IgD-negative memory B cell (primary cell): ENCODE results near the gene TTI1. TPM values are rescaled to one million over a fixed set of nuclear protein-coding genes. Genes with fewer than 3 reads are reported as not detected.

Source experiments
- H3K27ac Mint-ChIP-seq, 3 donors: one replicate each; pipeline ENCODE4 v1.8.0; 2020 to 2022; ENCODE audit warnings: mild to moderate bottlenecking in 3 of 3, mixed read lengths in 3 of 3, moderate library complexity in 1 of 3
- H3K27me3 Mint-ChIP-seq: one replicate; pipeline ENCODE4 v1.8.0; 2021; ENCODE audit warnings: mixed read lengths
- H3K36me3 Mint-ChIP-seq: one replicate; pipeline ENCODE4 v1.8.0; 2020; ENCODE audit warnings: mild to moderate bottlenecking, mixed read lengths
- H3K4me1 Mint-ChIP-seq, 3 donors: one replicate each; pipeline ENCODE4 v1.8.0; 2020 to 2022; ENCODE audit warnings: mixed read lengths in 3 of 3, mild to moderate bottlenecking in 1 of 3
- H3K4me3 Mint-ChIP-seq, 4 donors: one replicate each; pipeline ENCODE4 v1.8.0; 2020 to 2022; ENCODE audit warnings: mild to moderate bottlenecking in 4 of 4, mixed read lengths in 4 of 4, moderate library complexity in 3 of 4
- H3K9me3 Mint-ChIP-seq, 3 donors: one replicate each; pipeline ENCODE4 v1.8.0; 2020 to 2021; ENCODE audit warnings: mixed read lengths in 3 of 3, mild to moderate bottlenecking in 1 of 3
- polyA plus RNA-seq: library from polyadenylated mRNA; unstranded; fragments of 300-500 nt; fragmentation: Illumina TruSeq; gene quantifications from one replicate; pipeline ENCODE4 v1.2.3, GENCODE V29; 2021

The TTI1 gene
- polyA plus RNA-seq, 1 donor from 2014 or later: 14.4 TPM

DNA sequence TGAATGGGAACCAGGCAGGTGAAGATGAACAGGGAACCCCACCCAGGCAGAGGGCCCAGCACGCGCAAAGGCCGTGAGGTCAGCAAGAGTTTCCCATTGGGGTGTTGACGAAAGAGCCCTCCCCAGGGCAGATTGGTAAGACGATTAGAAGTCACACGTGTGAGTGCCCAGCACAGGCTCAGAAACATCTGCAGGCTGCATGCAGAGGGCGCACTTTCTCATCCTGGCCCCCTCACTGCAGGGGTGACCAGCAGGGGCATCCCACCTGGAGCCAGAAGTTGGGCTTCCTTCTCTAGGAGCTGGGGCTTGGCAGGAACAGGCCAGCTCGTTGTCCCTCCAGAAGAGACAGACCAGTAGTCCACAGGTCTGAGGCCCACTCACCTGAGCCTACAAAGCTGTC lies 91.9 kb downstream of the TTI1 start:
- peaks cover 0 to 3% (median 0%) of the 10 kb centered on the region in 3 donors for H3K9me3 Mint-ChIP-seq
- H3K4me1 Mint-ChIP-seq: no peaks in the 10 kb centered on the region
- no peak overlapping the region for H3K4me3 Mint-ChIP-seq
- H3K36me3 Mint-ChIP-seq: peaks cover 2% of the 10 kb centered on the region
- peaks cover 1% of the 10 kb centered on the region for H3K27me3 Mint-ChIP-seq
- no peak overlapping the region for H3K27ac Mint-ChIP-seq

DNA sequence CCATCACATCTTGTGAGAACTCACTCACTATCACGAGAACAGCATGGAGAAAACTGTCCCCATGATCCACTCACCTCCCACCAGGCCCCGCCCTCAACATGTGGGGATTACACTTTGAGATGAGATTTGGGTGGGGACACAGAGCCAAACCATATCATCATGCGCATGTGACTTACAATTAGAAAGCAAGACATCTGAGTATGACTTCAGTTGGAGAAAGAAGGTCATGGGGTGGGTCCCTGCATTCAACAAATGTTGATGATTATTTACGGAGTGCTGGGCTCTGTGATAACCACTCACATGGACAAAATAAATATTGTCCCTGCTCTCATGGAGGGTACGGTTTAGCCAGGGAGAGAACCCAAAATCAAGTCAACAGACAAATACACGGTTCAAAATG lies 92.4 kb downstream of the TTI1 start:
- Mint-ChIP-seq H3K27ac (no peak overlapping the region), H3K9me3 (peaks cover 0 to 3% (median 0%) of the 10 kb centered on the region in 3 donors), H3K27me3 (peaks cover 1% of the 10 kb centered on the region), H3K36me3 (peaks cover 2% of the 10 kb centered on the region), H3K4me3 (no peak overlapping the region), H3K4me1 (no peaks in the 10 kb centered on the region)

DNA sequence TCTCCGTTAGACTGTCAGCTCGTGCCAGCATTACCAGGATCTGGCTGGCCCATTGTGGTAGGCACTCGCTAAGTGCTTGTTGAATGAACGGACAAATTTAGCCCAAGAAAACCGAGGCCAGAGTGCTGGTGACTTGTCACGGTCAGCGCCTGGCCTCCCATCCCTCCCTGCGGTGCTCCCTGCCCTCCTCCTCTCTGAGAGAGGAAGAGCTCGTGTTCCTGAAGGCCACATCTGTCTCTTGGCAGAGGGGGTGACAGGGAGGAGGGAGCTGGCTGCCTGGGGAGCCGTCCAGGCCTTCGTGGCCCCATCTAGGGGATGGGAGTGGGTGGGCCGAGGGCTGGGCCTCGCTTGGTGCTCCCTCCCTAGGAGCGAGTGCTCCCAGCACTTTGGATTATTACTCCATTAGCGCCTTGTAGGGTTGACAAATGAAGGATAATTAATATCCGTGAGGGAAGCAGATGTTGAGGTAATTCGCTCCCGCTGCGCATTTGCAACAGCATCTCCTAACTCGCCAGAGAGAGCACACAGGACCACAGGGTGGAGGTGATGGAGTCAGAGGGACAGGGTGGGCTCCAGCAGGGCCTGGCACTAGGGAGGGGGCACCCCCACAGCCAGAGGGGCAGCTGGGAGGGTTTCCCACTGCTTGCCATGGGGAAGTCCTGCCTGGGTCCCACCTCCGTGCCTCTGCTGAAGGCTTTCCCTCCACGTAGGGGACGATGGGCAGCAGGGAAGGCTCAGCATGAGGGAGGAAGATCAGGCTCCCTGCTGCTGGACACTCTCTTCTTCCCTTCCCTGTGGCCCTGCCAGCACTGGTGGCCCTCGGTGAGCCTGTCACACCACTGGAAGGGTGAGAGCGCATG lies 93.3 kb downstream of the TTI1 start:
- peaks cover 1% of the 10 kb centered on the region for H3K27me3 Mint-ChIP-seq
- no peak overlapping the region for H3K4me3 Mint-ChIP-seq
- peaks cover 2% of the 10 kb centered on the region for H3K36me3 Mint-ChIP-seq
- no peaks in the 10 kb centered on the region for H3K4me1 Mint-ChIP-seq
- peaks cover 0 to 3% (median 0%) of the 10 kb centered on the region in 3 donors for H3K9me3 Mint-ChIP-seq
- H3K27ac Mint-ChIP-seq: peak overlapping the region in 1 of 3 donors; percentile 67

DNA sequence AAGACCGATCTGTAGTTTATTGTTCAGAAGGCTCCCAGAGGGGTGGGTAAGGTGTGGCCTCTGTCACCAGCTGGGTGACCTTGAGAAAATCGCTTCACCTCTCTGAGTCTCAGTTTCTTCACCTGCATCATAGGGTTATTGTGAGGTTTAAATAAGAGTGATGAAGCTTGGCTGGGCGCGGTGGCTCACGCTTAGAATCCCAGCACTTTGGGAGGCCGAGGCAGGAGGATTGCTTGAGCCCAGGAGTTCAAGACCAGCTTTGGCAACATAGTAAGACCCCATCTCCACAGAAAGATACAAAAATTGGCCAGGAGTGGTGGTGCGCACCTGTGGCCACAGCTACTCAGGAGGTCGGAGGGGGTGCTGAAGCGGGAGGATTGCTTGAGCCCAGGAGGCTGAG lies 94.3 kb downstream of the TTI1 start:
- no peak overlapping the region for H3K4me3 Mint-ChIP-seq
- no peak overlapping the region for H3K27ac Mint-ChIP-seq
- no peaks in the 10 kb centered on the region for H3K4me1 Mint-ChIP-seq
- peaks cover 2% of the 10 kb centered on the region for H3K36me3 Mint-ChIP-seq
- H3K27me3 Mint-ChIP-seq: peaks cover 1% of the 10 kb centered on the region
- H3K9me3 Mint-ChIP-seq: peaks cover 0 to 3% (median 0%) of the 10 kb centered on the region in 3 donors

DNA sequence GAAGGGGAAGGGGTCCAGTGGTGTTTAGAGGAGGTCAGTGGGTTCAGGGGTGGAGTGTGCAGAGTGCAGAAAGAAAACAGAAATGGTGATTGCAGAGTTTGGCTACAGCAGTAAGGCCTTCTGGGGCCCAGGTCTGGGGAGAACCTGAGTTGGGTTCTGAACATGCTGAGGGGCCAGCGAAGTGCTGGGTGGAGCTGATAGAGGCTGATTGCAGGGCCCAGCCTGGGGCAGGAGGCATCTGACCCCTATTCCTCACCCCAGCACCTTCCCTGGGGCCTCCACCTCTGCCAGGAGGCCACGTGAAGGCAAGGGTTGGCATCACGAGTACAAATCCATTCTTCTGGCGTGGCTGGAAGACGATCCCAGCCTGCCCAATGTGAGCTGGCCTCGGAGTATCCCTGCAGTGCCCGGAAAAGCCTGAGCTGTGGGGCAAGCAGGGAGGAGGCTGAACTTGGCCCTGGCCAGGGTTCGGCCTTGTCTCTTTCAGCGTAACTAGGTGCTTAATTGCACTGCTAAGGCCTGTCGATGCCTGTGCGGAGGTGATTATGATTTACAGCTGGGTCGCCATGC lies 95.0 kb downstream of the TTI1 start:
- Mint-ChIP-seq H3K36me3 (peaks cover 2% of the 10 kb centered on the region), H3K9me3 (peaks cover 0 to 3% (median 0%) of the 10 kb centered on the region in 3 donors), H3K4me1 (no peaks in the 10 kb centered on the region), H3K27me3 (peaks cover 3% of the 10 kb centered on the region), H3K27ac (no peak overlapping the region), H3K4me3 (no peak overlapping the region)

DNA sequence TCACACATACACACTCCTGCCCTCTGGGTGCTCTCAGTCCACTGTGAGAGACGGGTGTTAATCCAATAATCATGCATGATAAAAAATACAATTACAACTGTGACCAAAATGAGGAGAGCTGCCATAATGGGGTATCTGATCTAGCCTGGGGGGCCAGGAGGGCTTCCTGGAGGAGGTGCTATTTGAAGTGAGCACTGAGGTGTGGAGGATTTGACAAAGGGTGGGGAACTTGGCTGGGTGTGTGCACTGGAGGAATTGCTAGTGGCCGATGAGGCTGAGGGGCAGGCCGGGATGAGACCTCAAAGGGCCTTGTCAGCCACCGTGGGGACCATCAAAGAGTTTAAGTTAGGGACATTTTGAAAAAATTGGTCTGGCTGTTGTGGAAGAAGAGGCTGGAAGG lies 95.6 kb downstream of the TTI1 start:
- Mint-ChIP-seq H3K27ac (no peak overlapping the region), H3K9me3 (peaks cover 0 to 3% (median 0%) of the 10 kb centered on the region in 3 donors), H3K4me3 (no peak overlapping the region), H3K27me3 (peaks cover 2% of the 10 kb centered on the region), H3K36me3 (peaks cover 2% of the 10 kb centered on the region), H3K4me1 (no peaks in the 10 kb centered on the region)

DNA sequence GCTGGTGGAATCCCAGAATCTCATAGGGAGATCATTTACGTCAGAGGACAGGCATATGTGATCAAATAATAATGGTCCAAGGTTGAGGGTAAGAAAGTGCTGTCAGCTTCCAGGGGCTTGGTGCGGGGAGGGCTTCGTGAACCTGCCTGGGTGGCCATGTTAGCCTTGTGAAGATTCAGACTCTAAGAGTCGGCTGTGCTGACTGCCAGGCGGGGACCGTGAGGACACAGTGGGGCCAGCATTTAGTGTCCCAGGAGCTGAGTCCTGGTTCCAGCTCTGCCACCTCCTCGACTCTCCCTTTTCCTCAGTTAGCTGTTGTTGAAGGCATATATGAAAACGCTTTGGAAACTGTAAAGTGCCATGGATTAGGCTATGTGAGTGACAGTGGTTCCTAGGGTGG lies 96.8 kb downstream of the TTI1 start:
- Mint-ChIP-seq H3K4me3 (no peak overlapping the region), H3K4me1 (no peaks in the 10 kb centered on the region), H3K27ac (no peak overlapping the region), H3K36me3 (peaks cover 3% of the 10 kb centered on the region), H3K9me3 (no peaks in the 10 kb centered on the region), H3K27me3 (peaks cover 5% of the 10 kb centered on the region)

DNA sequence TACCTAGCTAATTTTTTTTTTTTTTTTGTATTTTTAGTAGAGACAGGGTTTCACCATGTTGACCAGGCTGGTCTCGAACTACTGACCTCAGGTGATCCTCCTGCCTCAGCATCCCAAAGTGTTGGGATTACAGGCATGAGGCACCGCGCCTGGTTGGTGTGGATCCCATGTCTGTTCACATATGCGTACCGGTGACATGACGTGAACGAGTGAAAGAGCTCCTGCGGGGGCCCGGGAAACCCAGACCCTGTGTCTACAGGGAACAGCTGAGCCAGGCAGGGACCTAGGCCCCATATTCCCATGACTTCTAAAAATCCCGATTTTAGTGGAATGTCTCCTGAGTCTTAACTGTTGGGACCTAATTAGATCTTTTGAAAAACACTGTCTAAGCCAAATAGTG lies 97.2 kb downstream of the TTI1 start:
- H3K4me3 Mint-ChIP-seq: no peak overlapping the region
- H3K27me3 Mint-ChIP-seq: peaks cover 9% of the 10 kb centered on the region
- peaks cover 3% of the 10 kb centered on the region for H3K36me3 Mint-ChIP-seq
- H3K9me3 Mint-ChIP-seq: no peaks in the 10 kb centered on the region
- no peak overlapping the region for H3K27ac Mint-ChIP-seq
- H3K4me1 Mint-ChIP-seq: no peaks in the 10 kb centered on the region

DNA sequence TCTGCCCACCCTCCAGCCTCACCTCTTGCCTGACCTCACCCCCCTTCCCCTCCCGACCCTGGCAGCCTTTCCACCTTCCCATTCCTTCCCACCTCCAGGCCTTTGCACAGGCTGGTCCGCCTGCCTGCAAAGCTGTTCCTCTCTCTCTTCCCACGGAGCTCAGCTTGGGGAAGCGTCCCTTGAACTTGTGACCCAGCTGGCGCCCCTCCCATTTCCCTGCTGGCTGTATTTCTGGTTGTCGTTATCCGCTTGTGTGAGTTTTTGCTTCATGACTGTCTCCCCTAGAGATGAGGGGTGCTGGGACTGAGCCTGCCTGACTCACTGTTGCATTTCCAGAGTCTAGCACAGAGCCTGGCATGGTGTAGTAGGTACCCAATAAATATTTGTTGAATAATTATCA lies 97.8 kb downstream of the TTI1 start:
- no peak overlapping the region for H3K27ac Mint-ChIP-seq
- H3K9me3 Mint-ChIP-seq: no peaks in the 10 kb centered on the region
- peaks cover 3% of the 10 kb centered on the region for H3K36me3 Mint-ChIP-seq
- H3K4me1 Mint-ChIP-seq: no peaks in the 10 kb centered on the region
- H3K4me3 Mint-ChIP-seq: no peak overlapping the region
- H3K27me3 Mint-ChIP-seq: peaks cover 12% of the 10 kb centered on the region

DNA sequence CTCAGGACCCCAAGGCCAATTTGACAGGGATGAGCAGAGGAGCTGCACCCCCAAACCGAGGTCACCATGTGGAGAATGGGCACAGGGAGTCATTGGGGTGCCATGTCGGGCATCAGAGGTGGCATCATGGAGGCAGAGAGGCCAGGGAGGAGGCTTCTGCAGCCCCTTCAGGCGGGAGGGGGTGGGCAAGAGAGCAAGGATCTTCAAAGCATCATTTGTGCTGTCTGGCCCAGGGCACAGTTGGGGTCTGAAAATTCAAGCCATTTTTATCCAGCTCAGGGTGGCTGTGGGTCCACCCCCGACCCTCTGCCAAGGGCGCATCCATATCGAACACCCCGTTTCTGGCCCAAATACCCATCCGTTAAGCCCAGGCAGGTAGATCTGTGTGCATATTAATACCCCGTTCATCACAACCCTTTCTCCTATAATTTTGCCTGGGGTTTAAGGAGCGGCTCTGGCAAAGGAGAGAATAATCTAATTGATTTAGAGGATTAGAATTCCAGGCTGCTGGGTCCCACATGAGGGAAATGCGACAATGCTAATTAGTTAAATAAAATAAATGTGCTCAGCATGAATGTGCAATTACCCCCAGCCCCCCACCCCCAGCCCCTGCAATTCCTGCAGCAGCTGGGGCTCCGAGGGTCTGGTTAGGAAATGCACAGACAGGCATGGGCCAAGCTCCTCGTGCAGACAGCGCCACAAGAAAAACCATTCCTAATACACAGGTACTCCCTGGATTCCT lies 98.5 kb downstream of the TTI1 start:
- Mint-ChIP-seq H3K4me1 (no peaks in the 10 kb centered on the region), H3K27ac (no peak overlapping the region), H3K4me3 (no peak overlapping the region), H3K27me3 (peaks cover 13% of the 10 kb centered on the region), H3K9me3 (no peaks in the 10 kb centered on the region), H3K36me3 (peaks cover 3% of the 10 kb centered on the region)

DNA sequence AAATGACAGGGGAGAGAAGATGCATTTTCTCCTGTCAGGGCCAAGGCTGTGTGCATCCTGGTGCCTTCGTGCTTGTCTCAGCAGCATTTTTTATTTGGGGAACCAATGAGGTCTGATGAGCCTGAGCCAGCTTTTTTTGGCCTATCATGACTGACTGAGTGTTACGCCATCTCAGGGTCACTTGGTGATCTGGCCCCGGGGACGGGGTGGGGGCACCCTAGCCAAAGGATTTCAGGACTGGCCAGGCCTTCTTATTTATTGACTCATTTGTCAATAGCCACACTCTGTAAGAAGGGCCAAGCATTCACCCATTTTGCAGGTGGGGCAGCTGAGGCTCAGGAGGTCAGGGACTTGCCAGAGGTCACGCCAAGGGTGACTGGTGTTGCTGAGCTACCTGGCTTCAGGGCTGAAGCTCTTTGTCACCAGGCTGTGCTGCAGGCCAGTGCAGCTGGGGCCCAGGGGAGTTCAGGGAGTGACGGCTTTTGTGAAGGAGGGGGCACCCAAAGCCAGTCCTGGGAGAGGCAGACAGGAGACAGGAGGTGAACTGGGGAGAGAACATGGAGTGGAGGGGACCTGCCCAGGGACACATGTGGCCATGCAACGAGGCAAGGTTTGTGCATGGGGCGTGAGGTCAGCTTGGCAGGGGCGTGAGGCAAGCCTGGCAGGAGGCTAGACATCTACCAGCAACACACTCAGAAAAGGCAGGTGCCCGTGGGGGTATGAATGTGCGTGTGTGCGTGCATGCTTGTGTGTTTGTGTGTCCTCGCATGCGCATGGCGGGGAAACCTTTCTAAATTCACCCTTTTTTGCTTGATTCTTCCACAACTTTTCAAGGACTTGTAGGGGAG lies 99.2 kb downstream of the TTI1 start:
- H3K27me3 Mint-ChIP-seq: peaks cover 14% of the 10 kb centered on the region

More for the DNA sequence above, 99.2 kb downstream of the TTI1 start:
- no peak overlapping the region for H3K4me3 Mint-ChIP-seq
- H3K9me3 Mint-ChIP-seq: no peaks in the 10 kb centered on the region
- H3K4me1 Mint-ChIP-seq: no peaks in the 10 kb centered on the region
- peaks cover 5% of the 10 kb centered on the region for H3K36me3 Mint-ChIP-seq
- H3K27ac Mint-ChIP-seq: no peak overlapping the region

Other genes starting within 250 kb of the TTI1 start
- not detected for gene VSTM2L, start 130.3 kb downstream of the TTI1 start, polyA plus RNA-seq
- gene RPRD1B, start 290 bp upstream of the TTI1 start, polyA plus RNA-seq: 4.0 TPM
- gene TGM2, start 131.8 kb upstream of the TTI1 start, polyA plus RNA-seq: 7.1 TPM
- not detected for gene KIAA1755, start 227.3 kb upstream of the TTI1 start, polyA plus RNA-seq